GM15510 (cell line): Measurements from ENCODE around the gene OPALIN.

Experiments used
- POLR2A ChIP-seq: IDR thresholded peaks from 3 replicates; pipeline ENCODE4 v1.6.1; 2011; ENCODE audit warnings: borderline replicate concordance; ENCODE audit not compliant: insufficient read length; ENCODE audit errors: extremely low read depth

The OPALIN gene, protein sequence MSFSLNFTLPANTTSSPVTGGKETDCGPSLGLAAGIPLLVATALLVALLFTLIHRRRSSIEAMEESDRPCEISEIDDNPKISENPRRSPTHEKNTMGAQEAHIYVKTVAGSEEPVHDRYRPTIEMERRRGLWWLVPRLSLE

DNA sequence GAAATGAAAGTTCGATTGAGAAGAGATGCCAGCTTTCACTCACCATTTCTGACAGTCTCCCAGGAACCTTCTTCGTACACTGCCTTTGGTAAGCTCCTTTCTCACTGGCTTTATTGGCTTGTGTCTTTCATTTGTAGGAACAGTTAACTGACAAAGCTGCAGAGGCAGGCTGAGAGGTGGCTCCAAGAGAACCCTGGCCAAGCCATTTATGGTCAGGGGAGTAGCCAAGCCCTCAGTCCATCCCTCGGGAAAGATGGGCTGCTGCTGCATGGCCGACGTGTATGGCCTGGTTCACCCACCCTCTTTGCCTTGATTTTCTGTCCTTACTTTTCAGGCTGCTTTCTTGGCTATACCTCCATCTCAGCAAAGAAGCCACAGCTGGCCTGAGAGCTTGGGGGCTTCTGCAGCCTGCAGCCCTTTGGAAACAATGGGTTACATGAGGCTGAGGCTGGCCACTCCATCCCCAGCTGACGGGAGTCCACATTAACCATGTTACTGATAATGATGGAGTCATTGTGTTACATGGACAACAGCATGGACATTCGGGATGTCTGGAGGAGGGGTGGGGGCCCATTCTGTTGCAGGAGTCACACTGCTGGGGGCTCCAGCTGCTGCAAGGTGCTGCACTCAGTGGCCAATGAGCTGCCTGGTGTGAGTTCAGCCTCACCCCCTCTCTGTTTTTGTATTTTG, at the start of gene OPALIN:
Gene OPALIN, minus strand, starts transcription at position 152 of the 690 bp plus-strand sequence. Its CDS starts 106 bp downstream, at position 46.
- TF ChIP-seq POLR2A = no peak

DNA sequence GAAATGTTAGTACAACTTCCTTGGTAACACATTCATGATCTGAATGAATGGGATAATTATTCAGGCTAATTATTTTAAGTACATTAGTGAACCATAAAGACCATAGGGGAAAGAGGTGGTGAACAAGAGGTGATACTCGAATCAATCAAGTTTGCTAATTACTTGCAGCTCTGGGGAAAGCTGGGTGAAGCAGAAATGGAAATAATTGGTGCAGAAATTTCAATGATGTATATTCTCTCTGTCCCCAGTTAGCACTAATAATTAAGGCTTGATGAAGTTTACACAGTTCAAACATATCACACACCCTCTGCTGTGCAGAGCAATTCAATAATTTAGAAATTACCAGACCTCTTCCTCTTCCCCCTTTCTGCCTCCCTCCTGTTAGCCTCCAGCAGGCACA, 49.4 kb upstream of the OPALIN start:
- no peak for TF ChIP-seq POLR2A

DNA sequence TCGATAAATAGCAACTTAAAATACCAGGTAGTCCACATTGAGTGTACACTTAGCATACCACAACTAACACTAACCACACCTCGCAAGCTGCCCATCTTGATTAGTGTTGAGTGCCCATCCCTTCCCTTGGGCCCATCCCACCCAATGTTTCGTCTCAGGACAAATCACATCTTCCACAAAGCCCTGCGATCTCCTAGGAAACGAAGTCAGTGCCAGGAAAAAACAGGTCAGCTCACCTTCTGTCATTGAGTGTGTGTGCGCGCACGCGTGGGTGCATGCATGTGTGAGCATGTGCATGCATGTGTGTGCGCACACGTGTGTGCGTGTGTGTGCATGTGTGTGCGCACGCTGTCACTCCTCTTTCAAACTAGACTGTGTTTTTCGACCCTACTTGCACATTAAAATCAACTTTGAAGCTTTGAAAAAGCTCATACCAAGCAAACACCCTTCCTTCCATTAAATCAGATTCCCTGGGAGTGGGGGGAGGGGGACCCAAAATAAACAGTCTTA, 48.8 kb upstream of the OPALIN start:
- TF ChIP-seq POLR2A = no peak

DNA sequence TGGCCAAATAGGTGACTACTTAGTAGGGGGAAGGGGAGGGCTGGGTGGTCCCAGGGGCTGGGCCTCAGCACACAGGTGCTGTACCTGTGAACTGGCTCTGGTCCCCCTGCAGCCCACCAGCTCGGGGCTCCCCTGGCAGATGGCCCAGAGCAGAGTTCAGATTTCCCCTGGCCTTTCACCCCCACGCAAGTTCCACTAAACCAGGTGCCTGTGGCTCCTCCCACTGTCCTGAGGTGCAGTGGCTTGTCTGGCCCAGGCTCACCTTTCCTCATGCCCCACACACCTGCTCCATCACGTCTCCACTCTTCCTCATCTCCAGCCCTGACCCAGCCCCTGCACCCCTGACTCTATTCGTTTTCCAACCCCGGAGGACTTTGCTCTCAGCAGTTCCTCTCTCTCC, 47.3 kb upstream of the OPALIN start:
- TF ChIP-seq POLR2A = no peak

DNA sequence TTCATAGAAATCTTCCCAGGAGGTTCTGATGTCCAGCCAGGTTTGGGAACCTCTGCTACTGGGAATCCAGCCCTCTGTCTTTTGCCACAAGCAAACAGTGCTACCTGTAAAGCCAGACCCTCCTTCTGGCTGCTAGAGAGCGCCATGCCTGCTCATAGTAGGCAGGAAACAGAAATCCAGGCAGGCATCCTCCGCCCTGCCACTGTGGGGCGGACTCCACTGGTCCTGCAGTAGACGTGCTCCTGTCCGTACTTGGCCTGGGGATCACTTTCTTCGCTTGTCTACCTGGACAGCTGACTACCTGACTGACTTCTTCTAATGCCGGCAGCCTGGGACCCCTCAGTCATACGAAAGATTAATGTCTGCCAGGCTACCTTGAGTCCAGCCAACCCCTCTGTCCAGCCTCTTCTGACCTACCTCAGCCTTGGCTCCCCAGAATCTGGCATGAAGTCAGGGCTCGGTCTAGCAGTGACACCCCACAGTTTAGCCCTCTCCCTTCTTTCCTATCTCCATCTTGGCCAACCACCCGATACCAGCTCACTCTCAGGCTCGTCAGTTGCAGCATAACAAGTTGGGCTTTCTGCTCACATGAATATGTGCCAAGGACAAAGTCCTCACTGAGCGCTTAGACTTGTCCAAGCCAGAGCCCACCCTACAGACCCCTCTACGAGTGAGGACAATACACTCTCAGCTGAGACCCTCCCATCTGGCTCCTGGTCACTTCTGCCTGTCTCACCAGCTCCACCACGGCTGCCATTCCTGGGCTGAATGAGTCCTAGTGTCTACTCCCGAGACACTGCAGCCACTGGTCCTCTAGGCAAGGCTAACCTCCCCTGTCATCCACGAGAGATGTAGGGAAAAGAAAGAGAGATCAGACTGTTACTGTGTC, 43.9 kb upstream of the OPALIN start:
- no peak for TF ChIP-seq POLR2A

DNA sequence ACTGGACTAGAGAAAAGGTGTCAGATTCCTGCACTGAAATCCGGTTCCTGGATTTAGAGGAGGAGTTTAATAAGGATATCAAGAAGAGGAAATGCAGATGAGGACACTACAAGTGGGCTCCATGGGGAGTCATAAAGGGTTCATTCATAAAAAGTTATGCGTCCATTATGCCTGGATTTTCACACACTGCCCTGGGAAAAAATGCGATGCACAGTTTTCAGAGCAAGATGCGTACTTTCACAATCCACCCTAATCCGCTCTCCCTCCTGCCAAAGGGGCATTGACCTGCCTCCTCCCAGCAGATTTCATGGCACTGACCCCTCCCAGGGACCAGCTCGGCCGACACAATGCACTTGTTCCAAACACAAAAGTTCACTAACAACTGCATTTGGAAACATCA, 42.2 kb upstream of the OPALIN start:
- no peak for TF ChIP-seq POLR2A

DNA sequence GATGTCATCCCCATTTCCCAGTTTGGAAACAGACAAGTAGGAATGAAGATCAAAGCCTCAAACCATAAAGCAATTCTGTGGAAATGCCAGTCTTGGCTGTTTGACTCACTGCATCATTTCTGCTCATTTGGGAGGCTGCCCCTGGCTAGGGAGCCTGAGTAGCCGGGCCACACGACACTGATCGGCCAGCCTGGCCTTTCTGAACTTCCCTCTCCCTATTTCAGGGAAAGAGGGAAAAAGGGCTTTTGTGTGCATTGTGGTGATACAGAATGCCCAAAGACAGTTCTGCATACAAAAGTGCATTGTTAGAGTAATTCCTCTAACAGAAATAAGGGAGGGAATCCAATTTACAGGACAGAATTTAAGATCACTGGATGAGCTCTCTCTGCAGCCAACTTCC, 41.7 kb upstream of the OPALIN start:
- TF ChIP-seq POLR2A = no peak

DNA sequence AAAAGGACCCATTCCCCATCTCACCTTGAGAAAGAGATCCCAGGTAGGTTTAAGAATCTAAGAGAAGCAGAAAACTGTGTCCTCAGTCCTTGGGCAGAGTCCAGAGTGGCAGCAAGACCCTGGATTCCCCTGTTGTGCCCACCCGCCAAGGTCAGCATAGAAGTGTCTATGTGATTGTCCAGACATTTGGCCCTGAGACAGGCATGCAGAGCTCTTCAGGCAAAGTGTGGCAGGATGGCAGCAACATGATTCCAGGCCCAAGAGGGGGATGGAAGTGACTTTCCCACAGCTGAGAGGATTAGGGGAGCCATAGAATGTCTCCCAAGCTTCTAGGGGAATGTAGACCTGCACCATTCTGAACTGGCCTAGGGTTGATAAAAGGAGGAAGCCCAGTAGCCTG, 39.1 kb upstream of the OPALIN start:
- no peak for TF ChIP-seq POLR2A

DNA sequence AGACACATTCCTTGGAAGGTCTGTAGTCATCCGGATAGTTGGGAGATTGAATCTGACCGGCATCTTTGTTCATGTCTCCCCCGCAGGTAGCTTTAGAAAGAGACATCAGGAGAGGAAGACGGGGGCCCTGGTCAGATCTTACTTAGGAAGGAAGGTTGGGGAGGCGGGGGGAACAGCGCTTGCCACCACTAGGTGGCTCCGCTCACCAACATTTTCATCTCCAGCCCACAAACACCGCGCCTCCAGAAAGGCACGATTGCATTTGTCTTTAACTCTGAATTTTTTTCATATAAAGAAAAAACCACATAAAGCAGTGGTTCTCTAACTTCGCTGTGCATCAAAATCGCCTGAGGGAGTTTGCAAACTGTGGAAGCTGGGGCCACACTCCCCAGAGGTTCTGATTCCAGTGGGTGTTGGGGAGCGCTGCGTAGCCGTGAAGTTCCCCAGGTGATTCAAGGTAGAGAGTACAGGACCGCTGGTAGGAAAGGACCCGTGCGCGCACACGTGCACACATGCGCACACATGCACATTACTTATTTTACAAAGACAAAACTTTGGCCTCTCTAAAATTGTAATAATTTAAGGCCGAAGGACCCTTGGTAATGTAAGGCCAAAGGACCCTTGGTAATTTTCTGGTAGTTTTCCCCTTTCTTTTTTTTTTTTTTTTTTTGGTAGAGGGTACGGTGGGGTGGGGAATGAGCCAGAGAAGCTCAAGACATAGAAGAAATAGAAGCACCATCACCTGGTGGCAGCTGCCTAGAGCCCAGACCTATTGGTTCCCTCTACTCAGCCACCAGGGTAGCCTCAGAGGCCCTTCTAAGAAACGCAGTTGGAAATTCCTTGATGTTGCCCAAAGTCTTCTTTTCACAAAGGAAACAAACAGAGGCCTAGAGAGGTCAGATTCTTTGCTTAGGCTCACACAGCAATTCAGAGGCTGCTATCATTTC, 37.4 kb upstream of the OPALIN start:
- no peak for TF ChIP-seq POLR2A

DNA sequence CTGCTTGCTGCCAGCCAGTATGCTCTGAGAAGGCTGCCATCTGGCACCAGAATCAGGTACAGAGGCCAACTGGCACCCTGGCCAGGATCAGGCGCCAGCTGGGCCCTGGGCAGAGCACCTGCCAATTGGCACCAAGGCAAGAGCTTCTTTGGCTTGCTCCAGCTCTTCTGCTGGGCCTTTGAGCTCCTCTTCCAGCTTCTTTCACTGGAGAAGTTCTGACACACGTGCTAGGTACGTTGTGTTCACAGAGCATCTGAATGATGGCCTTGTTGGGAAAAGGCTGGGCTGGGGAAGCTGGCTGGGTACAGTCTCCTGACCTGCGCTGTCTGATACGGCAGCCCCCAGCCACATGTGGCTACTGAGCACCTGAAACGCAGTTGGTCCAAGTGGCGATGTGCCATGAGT, 31.7 kb upstream of the OPALIN start:
- no peak for TF ChIP-seq POLR2A

DNA sequence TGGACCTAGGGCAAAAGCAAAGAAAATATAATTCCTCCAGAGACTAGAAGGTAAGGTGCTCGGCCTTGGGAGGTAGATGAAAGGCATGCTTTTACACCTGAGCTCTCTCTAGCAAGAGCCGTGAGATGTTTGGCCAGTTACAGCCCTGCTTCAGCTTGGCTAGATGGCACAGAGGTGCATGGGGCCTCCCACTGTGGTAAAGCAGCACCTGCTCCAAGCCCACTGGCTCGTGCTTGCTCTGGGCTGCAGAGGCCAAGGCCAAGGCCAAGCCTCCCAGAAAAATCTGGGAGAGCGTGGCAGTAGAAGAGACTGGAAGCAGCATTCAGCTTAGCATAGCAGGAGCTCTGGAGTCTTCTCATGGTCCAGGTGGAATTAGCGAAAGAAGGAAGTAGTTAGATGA, 31.0 kb upstream of the OPALIN start:
- no peak for TF ChIP-seq POLR2A

DNA sequence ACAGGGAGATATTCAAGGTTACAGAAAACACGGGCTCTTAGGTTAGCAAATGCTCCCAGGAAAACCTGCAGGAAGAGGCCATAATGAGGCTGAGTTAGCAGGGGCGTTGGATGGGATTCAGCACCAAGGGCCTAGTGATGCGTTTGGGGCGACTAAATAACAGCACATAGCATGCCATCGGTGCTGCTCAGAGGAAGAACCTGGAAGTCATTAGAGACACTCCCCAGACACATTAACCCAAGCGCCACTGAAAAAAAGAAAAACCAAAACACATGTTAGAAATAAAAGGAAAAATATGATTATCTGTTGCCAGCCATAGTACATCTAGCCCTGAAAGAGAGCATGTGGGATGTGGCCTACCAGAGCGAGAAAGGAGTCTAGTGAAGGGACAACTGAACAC, 28.8 kb upstream of the OPALIN start:
- TF ChIP-seq POLR2A = no peak

DNA sequence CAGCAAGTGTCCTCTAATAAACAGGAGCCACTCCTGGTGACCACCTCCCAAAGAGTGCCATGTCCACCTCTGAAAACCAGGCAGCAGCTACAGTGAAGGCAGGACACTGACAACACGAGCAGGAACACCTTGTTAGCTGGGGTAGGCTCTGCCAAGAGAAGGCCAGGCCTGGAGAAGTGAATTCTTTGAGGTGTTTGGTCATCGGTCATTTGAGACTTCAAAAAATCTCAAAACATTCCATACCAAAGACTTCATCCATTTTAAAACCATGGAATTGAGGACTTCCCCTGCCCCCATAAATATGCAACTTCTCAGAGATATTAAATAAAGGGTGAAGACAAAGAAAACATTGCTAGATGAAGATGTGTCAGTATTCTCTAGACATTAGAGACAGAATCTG, 28.4 kb upstream of the OPALIN start:
- no peak for TF ChIP-seq POLR2A

DNA sequence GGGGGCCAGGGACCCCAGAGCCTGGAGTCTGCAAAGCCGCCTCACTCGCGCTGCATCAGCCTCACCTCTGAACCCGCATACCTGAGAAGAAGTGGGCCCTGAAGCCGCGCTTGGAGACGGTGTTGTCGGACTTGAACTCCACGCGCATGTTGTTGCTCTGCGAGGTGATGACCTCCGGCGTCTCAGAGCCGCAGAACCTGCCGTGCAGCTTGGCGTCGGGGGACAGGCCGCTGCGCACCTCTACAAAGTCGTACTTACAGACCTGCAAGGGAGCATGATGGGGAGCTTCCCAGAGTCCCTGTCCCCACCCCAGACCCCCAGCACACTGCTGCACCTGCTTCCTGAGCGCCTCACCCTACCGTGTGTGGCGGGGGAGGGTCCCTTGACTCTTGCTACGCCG, 25.7 kb upstream of the OPALIN start:
- TF ChIP-seq POLR2A = no peak
